GM18519 (cell line): ENCODE measurements around the gene MAP2K6.
A peak's percentile ranks its signal among the peaks of the same experiment; 100 is the strongest.

Experiments used
- ATAC-seq: cut with Tn5 transposase; IDR thresholded peaks from one replicate; pipeline ENCODE4 v1.9.1; 2021; ENCODE audit warnings: mild to moderate bottlenecking, moderate library complexity; ENCODE audit not compliant: unreplicated experiment, low FRiP score

The MAP2K6 gene

DNA sequence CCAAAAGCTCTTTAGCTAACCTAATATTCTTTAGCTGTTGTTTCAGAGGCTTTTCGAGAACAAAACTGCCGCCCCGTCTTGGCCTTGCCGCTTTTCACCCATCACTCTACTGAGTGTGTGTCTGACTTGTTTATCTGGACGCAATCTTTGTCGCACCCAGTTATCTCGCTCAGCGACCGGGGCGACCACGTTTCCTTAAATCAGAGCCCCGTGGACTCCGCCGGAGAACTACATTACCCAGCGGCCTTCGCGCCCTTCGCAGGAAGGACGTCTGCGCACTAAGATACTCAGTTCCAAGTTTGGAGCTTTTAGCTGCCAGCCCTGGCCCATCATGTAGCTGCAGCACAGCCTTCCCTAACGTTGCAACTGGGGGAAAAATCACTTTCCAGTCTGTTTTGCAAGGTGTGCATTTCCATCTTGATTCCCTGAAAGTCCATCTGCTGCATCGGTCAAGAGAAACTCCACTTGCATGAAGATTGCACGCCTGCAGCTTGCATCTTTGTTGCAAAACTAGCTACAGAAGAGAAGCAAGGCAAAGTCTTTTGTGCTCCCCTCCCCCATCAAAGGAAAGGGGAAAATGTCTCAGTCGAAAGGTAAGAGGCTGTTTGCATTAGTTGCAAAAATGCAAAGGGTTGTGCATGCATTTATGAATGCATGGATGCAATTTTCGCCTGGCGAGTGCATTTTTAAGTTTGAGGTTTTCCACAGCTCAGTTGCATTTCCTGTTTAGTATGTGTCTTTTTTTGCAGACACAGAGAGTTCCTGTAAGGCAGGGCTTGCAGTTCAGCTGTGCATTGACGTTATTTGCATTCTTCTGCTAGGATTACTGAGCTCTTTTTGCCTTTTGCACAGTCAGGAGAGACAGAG lies at the start of gene MAP2K6:
Gene MAP2K6, plus strand, starts transcription at position 290 of the 867 bp plus-strand sequence. Its CDS starts 288 bp downstream, at position 578.
- ATAC-seq, result peak; percentile 92

GRCh38 chr17:69367298-69367697 lies 47.2 kb upstream of the MAP2K6 start:
- ATAC-seq, result peak; percentile 86

- no peak for ATAC-seq
These were observed 41.4 kb upstream of the MAP2K6 start for GRCh38 chr17:69373069-69373468.

DNA sequence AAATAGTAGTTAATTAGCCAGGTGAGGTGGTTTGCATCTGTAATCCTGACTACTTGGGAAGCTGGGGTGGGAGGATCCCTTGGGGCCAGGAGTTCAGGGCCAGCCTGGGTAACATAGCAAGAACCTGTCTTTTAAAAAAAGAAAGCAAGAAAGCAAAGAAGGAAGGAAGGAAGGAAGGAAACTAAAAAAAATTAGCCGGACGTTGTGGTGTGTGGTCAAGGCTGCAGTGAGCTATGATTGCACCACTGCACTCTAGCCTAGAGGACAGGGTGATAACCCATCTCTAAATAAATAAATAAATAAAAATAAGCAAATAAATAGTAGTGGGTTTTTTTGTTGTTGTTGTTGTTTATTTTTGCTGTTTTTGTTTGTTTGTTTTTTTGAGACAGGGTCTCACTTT lies 39.3 kb upstream of the MAP2K6 start:
- no peak for ATAC-seq

DNA sequence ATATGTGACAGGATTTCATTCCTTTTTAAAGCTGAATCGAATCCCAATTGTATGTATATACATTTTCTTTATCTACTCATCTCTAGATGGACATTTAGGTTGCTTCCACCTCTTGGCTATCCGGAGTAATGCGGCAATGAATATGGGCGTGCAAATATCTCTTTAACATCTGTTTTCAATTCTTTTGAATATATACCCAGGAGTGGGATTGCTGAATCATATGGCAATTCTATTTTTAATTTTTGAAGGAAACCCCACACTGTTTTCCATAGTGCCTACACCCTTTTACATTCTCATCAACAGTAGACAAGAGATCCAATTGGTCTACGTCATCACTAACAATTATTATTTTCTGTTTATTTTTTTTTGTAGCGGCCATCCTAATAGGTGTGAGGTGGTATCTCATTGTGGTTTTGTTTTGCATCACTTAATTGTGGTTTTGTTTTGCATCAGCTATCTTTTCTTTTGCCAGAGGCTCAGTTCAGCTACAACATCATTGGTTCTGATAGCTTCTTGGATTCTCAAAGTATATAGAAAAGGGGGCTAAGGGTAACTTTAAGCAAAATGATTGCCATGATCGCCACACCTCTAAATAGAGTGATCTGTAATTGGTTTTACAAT lies 25.6 kb upstream of the MAP2K6 start:
- ATAC-seq, result no peak

DNA sequence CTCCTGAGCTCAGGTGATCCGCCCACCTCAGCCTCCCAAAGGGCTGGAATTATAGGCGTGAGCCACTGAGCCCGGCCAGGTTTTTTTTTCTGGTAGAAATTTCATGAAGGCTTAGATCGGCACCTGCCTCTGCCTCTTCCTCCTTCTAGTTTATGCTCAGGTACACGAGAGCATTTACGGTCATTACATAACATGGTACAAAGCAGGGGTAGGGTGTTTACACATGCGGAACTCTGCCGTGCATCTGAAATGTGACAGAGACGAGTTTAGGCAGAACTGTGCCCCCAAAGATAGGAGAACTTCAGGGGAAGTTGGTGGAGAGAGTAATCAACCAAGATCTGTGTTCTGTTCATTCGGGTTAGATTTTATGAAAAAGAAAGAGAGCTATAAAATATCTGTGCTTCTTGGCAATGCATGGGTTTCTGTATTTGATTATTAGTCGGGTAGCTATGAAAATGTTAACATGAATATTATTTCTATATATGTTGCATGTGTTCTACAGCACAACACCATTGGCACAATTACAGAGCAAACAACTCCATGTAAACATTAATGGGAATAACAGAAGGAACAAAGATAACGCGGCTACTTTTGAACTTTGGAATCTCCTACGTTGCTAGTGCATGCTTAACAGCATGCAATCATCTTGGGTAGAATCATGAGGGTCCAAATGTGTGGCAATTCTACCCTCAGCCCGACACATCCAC lies 23.5 kb upstream of the MAP2K6 start:
- no peak for ATAC-seq

DNA sequence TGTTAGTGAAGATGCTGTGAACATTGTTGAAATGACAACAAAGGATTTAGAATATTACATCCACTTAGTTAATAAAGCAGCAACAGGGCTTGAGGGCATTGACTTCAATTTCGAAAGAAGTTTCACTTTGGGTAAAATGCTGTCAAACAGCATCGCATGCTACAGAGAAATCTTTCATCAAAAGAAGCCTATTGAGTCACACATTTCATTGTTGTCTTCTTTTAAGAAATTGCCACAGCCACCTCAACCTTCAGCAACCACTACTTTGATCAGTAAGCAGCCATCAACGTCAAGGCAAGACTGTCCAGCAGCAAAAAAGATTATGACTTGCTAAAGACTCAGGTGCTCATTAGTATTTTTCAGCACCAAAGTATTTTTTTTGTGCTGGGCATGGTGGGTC lies 13.2 kb upstream of the MAP2K6 start:
- ATAC-seq, result no peak

DNA sequence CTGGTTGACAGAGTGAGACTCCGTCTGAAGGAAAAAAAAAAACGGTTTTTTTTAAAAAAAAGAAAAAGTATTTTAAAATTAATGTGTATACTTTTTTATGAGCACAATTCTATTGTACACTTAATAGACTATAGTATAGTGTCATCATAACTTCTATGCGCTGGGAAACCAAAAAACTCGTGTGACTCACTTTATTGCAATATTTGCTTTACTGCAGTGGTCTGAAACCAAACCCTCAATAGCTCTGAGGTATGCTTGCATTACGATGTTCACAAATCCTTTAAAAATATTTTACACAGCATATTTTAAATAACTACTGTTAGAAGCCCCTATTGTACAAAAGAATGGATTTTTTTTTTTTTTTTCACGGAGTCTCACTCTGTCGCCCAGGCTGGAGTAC lies 12.4 kb upstream of the MAP2K6 start:
- no peak for ATAC-seq

GRCh38 chr17:69404399-69404798 lies 10.1 kb upstream of the MAP2K6 start:
- no peak for ATAC-seq

GRCh38 chr17:69405096-69405495 lies 9.4 kb upstream of the MAP2K6 start:
- ATAC-seq, result no peak

DNA sequence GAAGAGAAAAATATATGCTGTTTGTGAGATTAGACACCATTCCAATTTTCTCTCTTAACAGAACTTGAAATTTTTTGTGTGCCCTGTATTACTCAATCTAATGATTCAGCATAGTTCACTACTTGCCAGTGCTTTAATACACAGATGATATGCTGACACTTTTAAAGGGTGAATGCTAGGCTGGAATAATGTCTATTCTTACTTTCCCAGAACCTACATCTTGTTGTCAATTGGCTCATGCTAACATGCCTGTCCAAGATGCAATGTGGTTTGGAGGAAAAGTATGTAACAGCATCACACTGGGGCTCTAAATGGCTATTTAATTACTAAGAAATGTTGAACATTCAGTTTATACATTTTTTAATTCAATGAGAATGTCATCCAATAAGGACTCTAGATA lies 7.6 kb upstream of the MAP2K6 start:
- no peak for ATAC-seq

DNA sequence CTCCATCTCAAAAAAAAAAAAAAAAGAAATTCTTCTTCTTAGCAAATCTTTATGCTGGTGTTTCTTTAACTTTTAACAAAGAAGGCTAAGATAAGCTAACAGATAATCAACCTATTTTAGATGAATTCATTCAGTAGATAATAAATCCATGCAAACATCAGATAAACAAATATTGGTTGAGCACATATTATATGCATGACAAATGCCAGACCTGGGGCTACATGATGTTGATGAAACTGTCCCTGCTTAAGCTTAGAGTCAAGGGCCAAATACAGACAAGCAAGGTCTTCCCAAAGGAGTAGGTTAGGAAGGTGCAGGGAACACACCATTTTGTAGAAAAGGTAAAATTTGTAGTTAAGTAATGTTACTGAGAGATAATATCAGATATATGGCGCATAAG lies 6.7 kb upstream of the MAP2K6 start:
- no peak for ATAC-seq

DNA sequence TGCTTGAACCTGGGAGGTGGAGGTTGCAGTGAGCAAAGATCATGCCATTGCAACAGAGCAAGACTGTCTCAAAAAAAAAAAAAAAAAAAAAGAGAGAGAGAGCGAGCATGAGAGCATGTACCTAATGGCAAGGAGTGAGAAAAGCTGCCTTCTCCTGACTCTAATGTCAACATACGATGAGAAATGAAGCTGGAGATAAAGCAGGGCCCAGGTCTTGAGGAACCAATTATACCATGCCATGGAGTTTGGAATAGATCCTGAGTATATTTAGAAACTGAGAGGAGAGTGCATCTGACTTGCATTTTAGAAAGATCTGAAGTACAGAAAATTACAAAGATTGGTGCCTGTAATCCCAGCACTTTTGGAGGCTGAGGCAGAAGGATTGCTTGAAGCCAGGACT lies 3.8 kb upstream of the MAP2K6 start:
- no peak for ATAC-seq

- ATAC-seq, result no peak
These were observed 2.7 kb upstream of the MAP2K6 start for GRCh38 chr17:69411766-69412165.

DNA sequence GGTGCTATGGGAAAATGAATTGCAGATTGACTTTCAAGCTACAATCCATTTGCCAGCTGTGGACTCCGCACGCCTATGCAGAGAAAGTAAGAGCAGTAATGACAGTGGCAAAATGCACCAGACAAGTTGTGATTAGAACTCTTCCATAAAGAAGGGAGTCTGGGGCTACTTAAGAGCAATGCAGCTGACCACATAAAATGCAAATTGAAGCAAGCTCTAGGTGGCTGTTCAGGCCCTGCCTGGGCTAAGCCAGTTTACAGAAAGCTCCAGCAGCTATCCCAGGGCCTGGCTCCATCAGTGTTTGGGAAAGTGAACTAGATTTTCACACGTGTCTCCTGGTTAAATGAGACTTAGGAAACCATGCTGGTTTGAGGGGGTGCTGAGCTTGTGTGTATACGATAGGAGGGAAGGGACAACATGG lies 2.2 kb upstream of the MAP2K6 start:
- ATAC-seq, result no peak

DNA sequence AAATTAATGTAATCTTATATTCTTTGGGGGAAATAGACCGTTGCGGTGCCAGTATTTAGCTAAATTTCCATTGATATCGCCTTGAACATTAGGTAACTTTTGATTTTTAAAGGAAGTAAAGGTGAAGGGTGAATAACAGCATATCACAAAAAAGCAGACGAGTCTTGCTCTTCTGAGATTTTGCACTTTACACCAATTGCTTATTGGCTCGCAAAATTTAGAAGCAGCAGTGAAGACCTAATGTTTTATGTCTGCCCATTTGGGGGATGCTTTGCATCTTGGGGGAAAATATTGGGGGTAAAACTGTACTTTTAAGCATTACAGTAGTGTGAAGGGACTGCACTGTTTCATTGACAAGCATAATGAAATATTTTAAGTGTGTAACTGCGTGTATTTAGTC lies 934 bp downstream of the MAP2K6 start:
- ATAC-seq, result no peak

GRCh38 chr17:69417545-69418483 lies 3.3 kb downstream of the MAP2K6 start:
- ATAC-seq, result no peak

GRCh38 chr17:69418535-69418934 lies 4.0 kb downstream of the MAP2K6 start:
- ATAC-seq, result no peak

GRCh38 chr17:69423450-69423849 lies 9.0 kb downstream of the MAP2K6 start:
- no peak for ATAC-seq

GRCh38 chr17:69424287-69425041 lies 10.0 kb downstream of the MAP2K6 start:
- no peak for ATAC-seq
